T47D (cell line): ENCODE results near the gene NT5C2.

Source experiments
- DNase-seq, 2 experiments: peaks; one replicate each; pipeline versions ENCODE4 v3.0.0 to v3.0.0-alpha.2; 2011 to 2012; ENCODE audit warnings: low read depth in 1 of 2, low spot score in 1 of 2
- JUND ChIP-seq: IDR thresholded peaks from 2 replicates; pipeline ENCODE4 v1.6.1; 2012; ENCODE audit warnings: low read depth
- in situ Hi-C: cut with HindIII; loops from 2 replicates; pipeline ENCODE4 v1.10.0; 2016; ENCODE audit warnings: low sequenced_read_pairs, low pct_unique_long_range_greater_than_20kb

NT5C2 gene

GRCh38 chr10:103123282-103124024, 69.6 kb downstream of the NT5C2 start:
- TF ChIP-seq JUND: no peak
- DNase-seq: no peak
- in situ Hi-C loops: no loop called here

GRCh38 chr10:103120977-103121735, 71.9 kb downstream of the NT5C2 start:
- in situ Hi-C loops: no loop called here
- no peak for DNase-seq
- TF ChIP-seq JUND: no peak

- DNase-seq: no peak
- in situ Hi-C loops: no loop called here
- TF ChIP-seq JUND: no peak
These were observed 72.5 kb downstream of the NT5C2 start for GRCh38 chr10:103120546-103120945.

GRCh38 chr10:103117247-103117646, 75.8 kb downstream of the NT5C2 start:
- no peak for DNase-seq
- in situ Hi-C loops: no loop called here
- TF ChIP-seq JUND: no peak

- in situ Hi-C loops: no loop called here
- no peak for DNase-seq
- no peak for TF ChIP-seq JUND
These were observed 78.2 kb downstream of the NT5C2 start for GRCh38 chr10:103114876-103115275.

- DNase-seq: no peak
- in situ Hi-C loops: no loop called here
- no peak for TF ChIP-seq JUND
These were observed 80.9 kb downstream of the NT5C2 start for GRCh38 chr10:103111918-103112877.

GRCh38 chr10:103111031-103111917, 81.8 kb downstream of the NT5C2 start:
- no peak for TF ChIP-seq JUND
- in situ Hi-C loops: no loop called here
- no peak for DNase-seq

GRCh38 chr10:103110407-103110806, 82.7 kb downstream of the NT5C2 start:
- DNase-seq: no peak
- no peak for TF ChIP-seq JUND
- in situ Hi-C loops: no loop called here

GRCh38 chr10:103109821-103110220, 83.3 kb downstream of the NT5C2 start:
- DNase-seq: no peak
- no peak for TF ChIP-seq JUND
- in situ Hi-C loops: no loop called here

- DNase-seq: no peak
- in situ Hi-C loops: no loop called here
- no peak for TF ChIP-seq JUND
These were observed 86.5 kb downstream of the NT5C2 start for GRCh38 chr10:103106539-103106938.

GRCh38 chr10:103105462-103105861, 87.6 kb downstream of the NT5C2 start:
- DNase-seq: no peak
- in situ Hi-C loops: no loop called here
- no peak for TF ChIP-seq JUND

- TF ChIP-seq JUND: no peak
- in situ Hi-C loops: no loop called here
- no peak for DNase-seq
These were observed 88.4 kb downstream of the NT5C2 start for GRCh38 chr10:103104721-103105120.
